H9 (cell line): ENCODE measurements around the gene GSG1L. TPM values are rescaled to one million over a fixed set of nuclear protein-coding genes. Genes with fewer than 3 reads are reported as not detected.

Source experiments
- DNase-seq: peaks from one replicate; pipeline ENCODE4 v3.0.0-alpha.2; 2017
- H2AFZ ChIP-seq: one replicate; pipeline ENCODE4 v1.6.1; 2013; ENCODE audit warnings: mild to moderate bottlenecking, low read length, control low read depth, moderate library complexity
- H2AK5ac ChIP-seq: 2 replicates; pipeline ENCODE4 v1.6.1; 2013; ENCODE audit warnings: low read length, control low read depth, mixed read lengths; ENCODE audit not compliant: insufficient read length
- H2BK120ac ChIP-seq: one replicate; pipeline ENCODE4 v1.6.1; 2013; ENCODE audit warnings: low read depth, mild to moderate bottlenecking, low read length, control low read depth, inconsistent platforms; ENCODE audit not compliant: poor library complexity, severe bottlenecking
- H2BK12ac ChIP-seq: 2 replicates; pipeline ENCODE4 v1.6.1; 2013; ENCODE audit warnings: low read length, control low read depth, mixed read lengths, low read depth; ENCODE audit not compliant: insufficient read length
- H2BK15ac ChIP-seq: 2 replicates; pipeline ENCODE4 v1.6.1; 2013; ENCODE audit warnings: low read depth, low read length, control low read depth
- H2BK20ac ChIP-seq: one replicate; pipeline ENCODE4 v1.6.1; 2013; ENCODE audit warnings: low read depth, mild to moderate bottlenecking, low read length, control low read depth, inconsistent platforms; ENCODE audit not compliant: poor library complexity, severe bottlenecking
- H2BK5ac ChIP-seq: 2 replicates; pipeline ENCODE4 v1.6.1; 2013; ENCODE audit warnings: low read length, control low read depth, mixed read lengths; ENCODE audit not compliant: insufficient read length
- H3K14ac ChIP-seq: 2 replicates; pipeline ENCODE4 v1.6.1; 2013; ENCODE audit warnings: low read length, control low read depth; ENCODE audit not compliant: insufficient read depth
- H3K18ac ChIP-seq: 2 replicates; pipeline ENCODE4 v1.6.1; 2013; ENCODE audit warnings: low read depth, mild to moderate bottlenecking, mixed read lengths, low read length, control low read depth; ENCODE audit not compliant: insufficient read length
- H3K23ac ChIP-seq: 2 replicates; pipeline ENCODE4 v1.6.1; 2013; ENCODE audit warnings: low read length, control low read depth, mixed read lengths, low read depth; ENCODE audit not compliant: insufficient read length
- H3K23me2 ChIP-seq: 2 replicates; pipeline ENCODE4 v1.6.1; 2013; ENCODE audit warnings: low read depth, mild to moderate bottlenecking, mixed read lengths, low read length, control low read depth; ENCODE audit not compliant: insufficient read length, poor library complexity, severe bottlenecking
- H3K27ac ChIP-seq: 2 replicates; pipeline ENCODE4 v1.5.1; 2013; ENCODE audit warnings: low read length, control low read depth, mixed read lengths, low read depth; ENCODE audit not compliant: insufficient read length
- H3K27me3 ChIP-seq: 2 replicates; pipeline ENCODE4 v1.6.1; 2013; ENCODE audit warnings: low read length, control low read depth, inconsistent platforms; ENCODE audit not compliant: insufficient read depth
- H3K4ac ChIP-seq: 2 replicates; pipeline ENCODE4 v1.6.1; 2013; ENCODE audit warnings: low read depth, mild to moderate bottlenecking, control low read depth, inconsistent platforms, low read length, moderate library complexity
- H3K4me1 ChIP-seq: 2 replicates; pipeline ENCODE4 v1.6.1; 2013; ENCODE audit warnings: low read length, control low read depth, inconsistent platforms; ENCODE audit not compliant: insufficient read depth
- H3K4me2 ChIP-seq: 2 replicates; pipeline ENCODE4 v1.6.1; 2013; ENCODE audit warnings: low read length, control low read depth, mixed read lengths; ENCODE audit not compliant: insufficient read length, insufficient read depth
- H3K56ac ChIP-seq: 2 replicates; pipeline ENCODE4 v1.6.1; 2013; ENCODE audit warnings: low read depth, mild to moderate bottlenecking, mixed read lengths, low read length, control low read depth; ENCODE audit not compliant: insufficient read length
- H3K79me1 ChIP-seq: 2 replicates; pipeline ENCODE4 v1.6.1; 2013; ENCODE audit warnings: low read depth, mild to moderate bottlenecking, moderate library complexity, low read length, control low read depth, inconsistent platforms; ENCODE audit not compliant: insufficient read depth, poor library complexity, severe bottlenecking
- H3K79me2 ChIP-seq: 2 replicates; pipeline ENCODE4 v1.6.1; 2013; ENCODE audit warnings: low read length, control low read depth, inconsistent platforms; ENCODE audit not compliant: insufficient read depth
- H3K9ac ChIP-seq: 2 replicates; pipeline ENCODE4 v1.6.1; 2013; ENCODE audit warnings: low read length, control low read depth, mixed read lengths; ENCODE audit not compliant: insufficient read length; ENCODE audit errors: extremely low read depth
- H3K9me3 ChIP-seq: one replicate; pipeline ENCODE4 v1.6.1; 2013; ENCODE audit warnings: low read depth, low read length, inconsistent platforms; ENCODE audit not compliant: control insufficient read depth
- H3T11ph ChIP-seq: one replicate; pipeline ENCODE4 v1.6.1; 2013; ENCODE audit warnings: mild to moderate bottlenecking, low read length, control low read depth, inconsistent platforms
- H4K20me1 ChIP-seq: one replicate; pipeline ENCODE4 v1.6.1; 2013; ENCODE audit not compliant: control insufficient read depth, insufficient read length, insufficient read depth
- H4K5ac ChIP-seq: 2 replicates; pipeline ENCODE4 v1.6.1; 2013; ENCODE audit warnings: low read depth, mild to moderate bottlenecking, mixed read lengths, low read length, control low read depth; ENCODE audit not compliant: insufficient read length
- H4K8ac ChIP-seq: replicated peaks from 2 replicates; pipeline ENCODE4 v1.6.1; 2013; ENCODE audit warnings: low read length, control low read depth, mixed read lengths, low read depth; ENCODE audit not compliant: insufficient read length
- H4K91ac ChIP-seq: 2 replicates; pipeline ENCODE4 v1.6.1; 2013; ENCODE audit warnings: low read depth, mild to moderate bottlenecking, moderate library complexity, mixed read lengths, low read length, control low read depth; ENCODE audit not compliant: insufficient read length
- H3K27ac Mint-ChIP-seq, 3 experiments: 2 replicates in 2 of 3; 3 replicates in 1 of 3; pipeline ENCODE4 v1.8.0; 2020 to 2021; ENCODE audit warnings: mixed read lengths in 3 of 3, mild to moderate bottlenecking in 1 of 3, moderate library complexity in 1 of 3
- H3K27me3 Mint-ChIP-seq: 2 replicates; pipeline ENCODE4 v1.8.0; 2021; ENCODE audit warnings: low read depth, mild to moderate bottlenecking, moderate library complexity, mixed read lengths
- H3K36me3 Mint-ChIP-seq, 3 experiments: 2 replicates in 2 of 3; 3 replicates in 1 of 3; pipeline ENCODE4 v1.8.0; 2020 to 2021; ENCODE audit warnings: low read depth in 3 of 3, mixed read lengths in 3 of 3; ENCODE audit not compliant: insufficient read depth in 1 of 3
- H3K4me1 Mint-ChIP-seq, 2 experiments: 2 replicates each; pipeline ENCODE4 v1.8.0; 2020; ENCODE audit warnings: mixed read lengths in 2 of 2
- H3K4me3 Mint-ChIP-seq, 2 experiments: 2 replicates in 1 of 2; 3 replicates in 1 of 2; pipeline ENCODE4 v1.8.0; 2020 to 2021; ENCODE audit warnings: mild to moderate bottlenecking in 2 of 2, mixed read lengths in 2 of 2, moderate library complexity in 1 of 2
- H3K9me3 Mint-ChIP-seq, 2 experiments: 2 replicates in 1 of 2; 3 replicates in 1 of 2; pipeline ENCODE4 v1.8.0; 2020; ENCODE audit warnings: mild to moderate bottlenecking in 2 of 2, mixed read lengths in 2 of 2, moderate library complexity in 1 of 2
- WGBS: extraction: QIAGEN DNeasy Blood & Tissue Kit; methylation state at CpG from one replicate; pipeline ENCODE4 v1.1.7; 2013; ENCODE audit warnings: missing lambda C conversion rate, low lambda C conversion rate, mixed read lengths; ENCODE audit not compliant: insufficient read length; ENCODE audit errors: extremely low coverage; 5-methylcytosine and 5-hydroxymethylcytosine counted together
- total RNA-seq: library from RNA; stranded (reverse); gene quantifications from 2 replicates; pipeline ENCODE4 v1.2.1, GENCODE V29; 2021
- TF ChIP-seq, protein P1 (sequence below): fragments of 200-600 bp; sonication (generic); conservative IDR thresholded peaks from 3 replicates; pipeline ENCODE4 v1.8.0; 2021; ENCODE audit warnings: antibody characterized with exemption, mild to moderate bottlenecking

Gene GSG1L
- total RNA-seq, 1 experiment from 2014 or later = 0.35 TPM

DNA sequence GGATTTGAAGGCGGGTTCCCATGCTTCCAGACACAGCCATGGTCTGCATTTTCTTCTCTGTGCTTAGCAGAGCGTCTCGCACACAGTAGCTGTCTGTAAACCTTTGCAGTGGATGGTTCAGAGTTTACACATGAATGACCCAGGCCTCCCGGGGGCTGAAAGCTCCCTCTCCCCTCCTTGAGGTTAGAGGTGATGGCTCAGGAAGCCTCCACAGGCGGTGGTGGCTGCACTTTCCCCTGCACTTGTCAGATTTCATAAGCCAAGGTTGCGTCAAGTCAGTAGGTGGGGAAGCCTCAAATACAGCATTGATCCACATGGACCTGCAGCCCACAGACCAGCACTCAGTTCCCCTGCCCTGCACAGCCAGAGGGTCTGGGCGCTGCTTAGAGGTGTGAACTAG is 301.7 kb downstream of the GSG1L start:
- Histone ChIP-seq H3K4me1 (no peaks in the 10 kb centered on the region), H2BK5ac (no peak overlapping the region), H3K23me2 (no peaks in the 10 kb centered on the region), H3K9ac (no peak overlapping the region), H4K5ac (no peak overlapping the region), H3K56ac (no peak overlapping the region), H2BK15ac (no peak overlapping the region), H2BK120ac (no peak overlapping the region), H3K18ac (no peak overlapping the region), H3K4ac (no peak overlapping the region), H3T11ph (no peak overlapping the region), H3K27me3 (no peaks in the 10 kb centered on the region), H3K23ac (no peak overlapping the region), H2BK20ac (no peak overlapping the region), H2AFZ (no peak overlapping the region), H2BK12ac (no peak overlapping the region), H3K14ac (no peak overlapping the region), H3K4me2 (no peak overlapping the region), H3K27ac (no peak overlapping the region), H3K9me3 (no peaks in the 10 kb centered on the region), H4K91ac (no peak overlapping the region), H4K20me1 (no peaks in the 10 kb centered on the region), H3K79me1 (no peaks in the 10 kb centered on the region), H4K8ac (no peak overlapping the region), H3K79me2 (no peaks in the 10 kb centered on the region), H2AK5ac (no peak overlapping the region)
- Mint-ChIP-seq H3K27me3 (no peaks in the 10 kb centered on the region; the same call in 1 of the 2 replicates), H3K27ac (0 out of 7 replicates have a peak overlapping the region, but pooled peaks of 1 of the 3 experiments have one; percentile 32), H3K4me1 (peaks cover 15 to 17% of the 10 kb centered on the region in 2 experiments), H3K9me3 (peaks cover 9 to 12% of the 10 kb centered on the region in 2 experiments; a peak in 3 of 5 replicates), H3K36me3 (peaks cover 18 to 22% (median 19%) of the 10 kb centered on the region in 3 experiments; a peak in 6 of 7 replicates), H3K4me3 (no peak overlapping the region)
- TF ChIP-seq, protein P1, sequence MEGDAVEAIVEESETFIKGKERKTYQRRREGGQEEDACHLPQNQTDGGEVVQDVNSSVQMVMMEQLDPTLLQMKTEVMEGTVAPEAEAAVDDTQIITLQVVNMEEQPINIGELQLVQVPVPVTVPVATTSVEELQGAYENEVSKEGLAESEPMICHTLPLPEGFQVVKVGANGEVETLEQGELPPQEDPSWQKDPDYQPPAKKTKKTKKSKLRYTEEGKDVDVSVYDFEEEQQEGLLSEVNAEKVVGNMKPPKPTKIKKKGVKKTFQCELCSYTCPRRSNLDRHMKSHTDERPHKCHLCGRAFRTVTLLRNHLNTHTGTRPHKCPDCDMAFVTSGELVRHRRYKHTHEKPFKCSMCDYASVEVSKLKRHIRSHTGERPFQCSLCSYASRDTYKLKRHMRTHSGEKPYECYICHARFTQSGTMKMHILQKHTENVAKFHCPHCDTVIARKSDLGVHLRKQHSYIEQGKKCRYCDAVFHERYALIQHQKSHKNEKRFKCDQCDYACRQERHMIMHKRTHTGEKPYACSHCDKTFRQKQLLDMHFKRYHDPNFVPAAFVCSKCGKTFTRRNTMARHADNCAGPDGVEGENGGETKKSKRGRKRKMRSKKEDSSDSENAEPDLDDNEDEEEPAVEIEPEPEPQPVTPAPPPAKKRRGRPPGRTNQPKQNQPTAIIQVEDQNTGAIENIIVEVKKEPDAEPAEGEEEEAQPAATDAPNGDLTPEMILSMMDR = no peak
- DNase-seq = no peak
- no CpG with 5 or more reads among the region's 7 CpGs for WGBS
